ENCODE results near the gene ABLIM1.

DNA sequence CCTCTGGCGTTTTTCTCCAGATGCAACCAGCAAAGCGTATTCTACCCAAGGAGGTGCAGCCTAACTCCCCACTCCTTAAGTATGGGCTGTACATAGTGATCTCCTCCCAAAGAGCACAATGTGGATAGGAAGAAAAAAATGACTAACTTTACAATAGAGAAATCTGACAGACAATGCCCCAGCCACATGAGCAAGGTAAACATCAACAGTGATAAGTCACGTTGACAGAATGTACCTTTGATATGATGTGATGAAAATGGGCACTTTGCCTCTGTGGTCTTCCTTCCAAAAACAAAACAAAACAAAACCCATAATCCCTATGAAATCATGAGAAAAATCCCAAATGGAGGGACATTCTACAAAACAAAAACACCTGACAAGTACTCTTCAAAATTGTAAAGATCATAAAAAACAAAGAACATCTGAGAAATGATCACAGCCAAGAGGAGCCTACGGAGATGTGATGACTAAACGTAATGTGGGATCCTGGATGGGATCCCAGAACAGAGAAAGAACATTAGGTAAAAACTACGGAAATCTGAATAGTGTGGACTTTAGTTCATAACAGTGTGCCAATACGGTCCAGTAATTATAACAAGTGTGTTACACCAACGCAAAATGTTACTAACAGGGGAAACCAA is 50.6 kb downstream of the ABLIM1 start:
- TF ChIP-seq, protein P1, sequence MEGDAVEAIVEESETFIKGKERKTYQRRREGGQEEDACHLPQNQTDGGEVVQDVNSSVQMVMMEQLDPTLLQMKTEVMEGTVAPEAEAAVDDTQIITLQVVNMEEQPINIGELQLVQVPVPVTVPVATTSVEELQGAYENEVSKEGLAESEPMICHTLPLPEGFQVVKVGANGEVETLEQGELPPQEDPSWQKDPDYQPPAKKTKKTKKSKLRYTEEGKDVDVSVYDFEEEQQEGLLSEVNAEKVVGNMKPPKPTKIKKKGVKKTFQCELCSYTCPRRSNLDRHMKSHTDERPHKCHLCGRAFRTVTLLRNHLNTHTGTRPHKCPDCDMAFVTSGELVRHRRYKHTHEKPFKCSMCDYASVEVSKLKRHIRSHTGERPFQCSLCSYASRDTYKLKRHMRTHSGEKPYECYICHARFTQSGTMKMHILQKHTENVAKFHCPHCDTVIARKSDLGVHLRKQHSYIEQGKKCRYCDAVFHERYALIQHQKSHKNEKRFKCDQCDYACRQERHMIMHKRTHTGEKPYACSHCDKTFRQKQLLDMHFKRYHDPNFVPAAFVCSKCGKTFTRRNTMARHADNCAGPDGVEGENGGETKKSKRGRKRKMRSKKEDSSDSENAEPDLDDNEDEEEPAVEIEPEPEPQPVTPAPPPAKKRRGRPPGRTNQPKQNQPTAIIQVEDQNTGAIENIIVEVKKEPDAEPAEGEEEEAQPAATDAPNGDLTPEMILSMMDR (IDR thresholded peaks at IDR 0.05), result no peak
- TF ChIP-seq POLR2A (IDR thresholded peaks at IDR 0.05), result no peak
